ENCODE measurements around the gene RFT1. TPM values are rescaled to one million over a fixed set of nuclear protein-coding genes. Genes with fewer than 3 reads are reported as not detected.

The RFT1 gene
- total RNA-seq, 2 experiments from 2014 or later, result 8.5 to 10.2 TPM

GRCh38 chr3:53042651-53043050 is 87.6 kb downstream of the RFT1 start:
- H3K27ac Mint-ChIP-seq, result peak overlapping the region; percentile 99

DNA sequence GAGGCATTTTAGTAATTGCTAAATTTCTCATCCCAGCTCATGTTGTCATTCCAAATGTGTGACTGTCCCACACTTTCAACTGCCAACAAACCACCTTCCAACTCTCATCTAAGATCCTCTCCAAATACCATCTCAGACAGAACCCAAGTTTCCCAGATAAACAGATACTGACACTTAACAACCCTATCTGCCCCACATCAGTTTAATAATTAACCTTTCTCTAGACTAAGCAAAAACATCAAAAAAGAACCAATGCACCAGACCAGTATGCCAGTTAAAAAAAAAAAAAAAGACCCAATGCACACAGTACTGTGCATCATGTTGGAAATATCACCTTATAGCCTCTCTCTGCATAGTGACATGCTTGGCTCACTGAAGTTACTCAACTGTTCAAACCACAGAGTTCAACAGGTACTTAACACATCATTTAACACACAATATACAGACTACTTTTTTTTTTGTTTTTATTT is 89.8 kb downstream of the RFT1 start:
- Mint-ChIP-seq H3K4me1 (ENCODE audit: low read depth) (peaks cover 87% of the 10 kb centered on the region), H3K4me3 (peak overlapping the region; percentile 31), H3K9me3 (no peaks in the 10 kb centered on the region), H3K36me3 (ENCODE audit: low read depth) (peaks cover 17% of the 10 kb centered on the region), H3K27ac (peak overlapping the region; percentile 50), H3K27me3 (peaks cover 3% of the 10 kb centered on the region)
- Histone ChIP-seq H3K36me3 (ENCODE audit: insufficient read depth, low read length) (no peaks in the 10 kb centered on the region), H3K4me3 (ENCODE audit: low read length) (no peak overlapping the region), H3K27me3 (ENCODE audit: control insufficient read depth in 1 of 2, insufficient read depth in 2 of 2, low read length in 2 of 2) (no peaks in the 10 kb centered on the region), H3K9me3 (ENCODE audit: control insufficient read depth in 1 of 2, insufficient read depth in 1 of 2, low read length in 2 of 2) (no peaks in the 10 kb centered on the region), H3K27ac (ENCODE audit: low read depth in 1 of 2, low read length in 2 of 2) (no peak overlapping the region), H3K4me1 (ENCODE audit: insufficient read depth, low read length) (peaks cover 60% of the 10 kb centered on the region)
- POLR2A ChIA-PET, result no interaction called here
- ATAC-seq (ENCODE audit: poor library complexity), result no peak
- intact Hi-C loops (cut with DNase I, micrococcal nuclease), result loop anchor here in 1 of 2 experiments (5.0 kb wide), 1 partner anchor 143 kb away; the partner anchor contains the start of gene STIMATE
- CTCF ChIA-PET, result no interaction called here
- no peak for DNase-seq
- TF ChIP-seq CTCF (IDR thresholded peaks at IDR 0.05), result no peak

More at GRCh38 chr3:53042651-53043050, 87.6 kb downstream of the RFT1 start:
- H3K27me3 Mint-ChIP-seq, result peaks cover 3% of the 10 kb centered on the region
- intact Hi-C loops (cut with DNase I, micrococcal nuclease), result loop anchor here in 1 of 2 experiments (5.0 kb wide), 1 partner anchor 145 kb away; the partner anchor contains the start of gene STIMATE
- H3K27ac ChIP-seq (ENCODE audit: low read depth in 1 of 2, low read length in 2 of 2), result no peak overlapping the region
- no peaks in the 10 kb centered on the region for H3K9me3 ChIP-seq (ENCODE audit: control insufficient read depth in 1 of 2, insufficient read depth in 1 of 2, low read length in 2 of 2)
- TF ChIP-seq CTCF (IDR thresholded peaks at IDR 0.05), result no peak
- peaks cover 13% of the 10 kb centered on the region for H3K36me3 Mint-ChIP-seq (ENCODE audit: low read depth)
- H3K4me3 ChIP-seq (ENCODE audit: low read length), result no peak overlapping the region
- peaks cover 49% of the 10 kb centered on the region for H3K4me1 ChIP-seq (ENCODE audit: insufficient read depth, low read length)
- H3K9me3 Mint-ChIP-seq, result no peaks in the 10 kb centered on the region
- DNase-seq, result no peak
- CTCF ChIA-PET, result interaction anchor here (1.3 kb wide), 1 partner anchor 13 kb away, joined by 4 read pairs; no protein-coding TSS in a partner anchor
- no peaks in the 10 kb centered on the region for H3K36me3 ChIP-seq (ENCODE audit: insufficient read depth, low read length)
- no peaks in the 10 kb centered on the region for H3K27me3 ChIP-seq (ENCODE audit: control insufficient read depth in 1 of 2, insufficient read depth in 2 of 2, low read length in 2 of 2)
- no peak for ATAC-seq (ENCODE audit: poor library complexity)
- H3K4me1 Mint-ChIP-seq (ENCODE audit: low read depth), result peaks cover 78% of the 10 kb centered on the region
- POLR2A ChIA-PET, result interaction anchor here (1.1 to 5.6 kb wide), 3 partner anchors 9 to 57 kb away, joined by 3 to 129 read pairs (median 63); no protein-coding TSS in a partner anchor
- H3K4me3 Mint-ChIP-seq, result peak overlapping the region; percentile 95

DNA sequence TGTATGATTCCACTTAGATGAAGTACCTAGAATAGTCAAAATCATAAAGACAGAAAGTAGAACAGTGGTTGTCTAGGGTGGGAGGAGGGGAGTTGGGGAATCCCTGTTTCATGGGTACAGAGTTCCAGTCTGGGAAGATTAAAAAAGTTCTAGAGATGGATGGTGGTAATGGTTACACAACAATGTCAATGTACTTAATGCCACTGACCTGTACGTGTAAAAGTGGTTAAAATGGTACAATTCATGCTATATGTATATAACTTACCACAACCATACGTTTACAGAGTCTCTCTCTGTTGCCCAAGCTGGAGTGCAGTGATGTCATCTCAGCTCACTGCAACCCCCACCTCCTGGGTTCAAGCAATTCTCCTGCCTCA is 90.9 kb downstream of the RFT1 start:
- Histone ChIP-seq H3K27me3 (ENCODE audit: control insufficient read depth in 1 of 2, insufficient read depth in 2 of 2, low read length in 2 of 2) (no peaks in the 10 kb centered on the region), H3K9me3 (ENCODE audit: control insufficient read depth in 1 of 2, insufficient read depth in 1 of 2, low read length in 2 of 2) (no peaks in the 10 kb centered on the region), H3K4me1 (ENCODE audit: insufficient read depth, low read length) (peaks cover 69% of the 10 kb centered on the region), H3K36me3 (ENCODE audit: insufficient read depth, low read length) (no peaks in the 10 kb centered on the region), H3K4me3 (ENCODE audit: low read length) (no peak overlapping the region), H3K27ac (ENCODE audit: low read depth in 1 of 2, low read length in 2 of 2) (no peak overlapping the region)
- H3K9me3 Mint-ChIP-seq, result no peaks in the 10 kb centered on the region
- POLR2A ChIA-PET, result no interaction called here
- ATAC-seq (ENCODE audit: poor library complexity) (no peak), DNase-seq (no peak)
- H3K4me3 Mint-ChIP-seq, result no peak overlapping the region
- intact Hi-C loops (cut with DNase I, micrococcal nuclease), result loop anchor here in 1 of 2 experiments (10.0 kb wide), 1 partner anchor 1505 kb away; the partner anchor contains the start of gene RAD54L2
- H3K4me1 Mint-ChIP-seq (ENCODE audit: low read depth), result peaks cover 89% of the 10 kb centered on the region
- CTCF ChIA-PET, result no interaction called here
- peak overlapping the region; percentile 66 for H3K27ac Mint-ChIP-seq
- H3K36me3 Mint-ChIP-seq (ENCODE audit: low read depth), result peaks cover 11% of the 10 kb centered on the region
- no peak for TF ChIP-seq CTCF (IDR thresholded peaks at IDR 0.05)
- no peaks in the 10 kb centered on the region for H3K27me3 Mint-ChIP-seq
